Measurements from ENCODE around the gene LIN54.
"Not testable (repeated sequence)": the region's sequence is repeated elsewhere in the genome, so short reads cannot be mapped to it uniquely, and the experiment has no call there.

The LIN54 gene

GRCh38 chr4:83010522-83011318 lies at the start of gene LIN54:
TSS of gene LIN54 (minus strand) at chr4:83010823. CDS start at chr4:82984844, 25,979 bp downstream.
- peak; percentile 83 for DNase-seq

DNA sequence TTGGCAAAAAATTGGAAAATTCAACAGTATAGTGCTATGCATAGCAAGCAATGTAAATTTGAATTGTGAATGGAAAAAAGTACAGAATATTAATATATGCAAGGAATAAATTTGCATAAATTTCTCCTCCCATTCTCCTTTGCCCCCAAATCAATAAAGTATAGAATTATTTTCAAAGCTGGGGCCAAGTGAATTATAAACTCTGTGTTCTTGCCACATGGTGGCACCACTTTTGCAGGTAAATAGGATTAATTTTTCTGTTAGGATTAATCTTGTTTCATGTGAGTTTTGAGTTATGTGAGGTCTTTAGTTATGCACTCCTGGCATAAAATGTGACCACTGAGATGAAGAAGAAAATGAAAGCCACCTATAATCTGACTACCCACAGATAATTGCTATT lies 44.3 kb upstream of the LIN54 start:
- no peak for DNase-seq

DNA sequence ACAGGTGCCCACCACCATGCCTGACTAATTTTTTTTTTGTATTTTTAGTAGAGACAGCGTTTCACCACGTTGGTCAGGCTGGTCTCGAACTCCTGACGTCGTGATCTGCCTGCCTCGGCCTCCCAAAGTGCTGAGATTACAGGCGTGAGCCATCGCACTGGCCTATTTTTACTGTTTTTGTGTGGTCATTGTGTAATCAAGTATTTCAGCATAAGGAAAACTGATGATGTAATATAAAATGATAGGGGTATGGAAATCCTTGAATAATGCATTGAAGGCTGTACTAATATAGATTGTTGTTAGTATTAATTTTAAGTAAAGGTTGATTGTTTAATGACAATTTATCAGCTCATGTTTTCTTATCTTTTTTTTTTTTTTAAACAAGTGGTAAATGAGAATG lies 38.2 kb upstream of the LIN54 start:
- not testable (repeated sequence) for DNase-seq

DNA sequence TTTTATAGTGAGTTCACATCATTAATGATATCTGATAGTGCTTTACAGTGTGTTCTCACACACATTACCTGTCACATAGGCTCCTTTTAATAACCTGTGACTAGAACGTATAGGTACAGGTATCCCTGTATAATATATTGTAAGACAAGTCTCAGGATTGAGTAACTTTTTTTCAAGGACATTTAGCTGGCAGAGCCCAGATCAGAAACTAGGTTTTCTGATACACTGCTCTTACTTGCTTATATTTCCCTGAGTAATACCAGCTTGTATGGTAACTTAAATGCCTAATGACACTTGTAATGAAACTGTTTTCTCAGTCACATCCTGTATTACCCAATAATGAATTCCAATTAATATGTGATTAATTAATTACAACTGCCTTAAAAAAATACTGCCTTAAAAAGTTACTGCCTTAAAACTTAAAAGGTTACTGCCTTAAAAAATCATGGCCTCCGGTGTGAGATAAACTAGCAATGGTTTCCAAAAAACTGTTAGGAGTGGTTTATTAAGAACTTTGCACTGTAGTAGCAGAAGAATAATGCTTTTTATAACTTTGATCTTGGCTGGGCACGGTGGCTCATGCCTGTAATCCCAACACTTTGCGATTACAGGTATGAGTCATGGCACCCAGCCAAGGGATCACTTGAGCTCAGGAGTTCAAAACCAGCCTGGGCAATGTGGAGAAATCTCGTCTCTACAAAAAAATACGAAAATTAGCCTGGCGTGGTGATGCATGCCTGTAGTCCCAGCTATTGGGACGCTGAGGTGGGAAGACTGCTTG lies 36.3 kb upstream of the LIN54 start:
- DNase-seq = no peak

GRCh38 chr4:83043801-83044407 lies 33.3 kb upstream of the LIN54 start:
- DNase-seq = no peak

- DNase-seq = not testable (repeated sequence)
These were observed 32.5 kb upstream of the LIN54 start for GRCh38 chr4:83043157-83043556.

DNA sequence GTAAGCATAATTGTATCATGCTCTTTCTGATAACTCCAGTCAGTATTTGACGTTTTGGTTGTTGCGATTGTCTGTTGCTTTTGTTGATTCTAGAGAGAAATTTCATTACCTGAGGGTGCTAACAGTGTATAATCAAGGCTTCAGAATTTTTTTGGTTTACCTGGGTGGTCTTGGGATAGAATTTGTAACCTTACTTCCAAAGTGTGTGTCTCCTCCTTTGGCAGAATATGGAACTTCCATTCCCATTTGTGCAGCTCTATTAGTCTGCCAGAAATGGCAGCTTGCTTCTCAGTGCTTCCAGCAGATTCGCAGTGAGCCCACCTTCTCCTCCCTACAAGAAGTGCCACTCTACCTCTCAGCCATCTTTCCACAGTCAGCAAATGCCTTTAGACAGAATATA lies 29.6 kb upstream of the LIN54 start:
- DNase-seq = no peak

- DNase-seq = no peak
These were observed 26.5 kb upstream of the LIN54 start for GRCh38 chr4:83036991-83037665.

- peak; percentile 93 for DNase-seq
These were observed 24.2 kb upstream of the LIN54 start, which contains the start of gene COPS4 for GRCh38 chr4:83034630-83035494. TSS of gene COPS4 (plus strand) at chr4:83035183. CDS start at chr4:83035225, 42 bp downstream.

DNA sequence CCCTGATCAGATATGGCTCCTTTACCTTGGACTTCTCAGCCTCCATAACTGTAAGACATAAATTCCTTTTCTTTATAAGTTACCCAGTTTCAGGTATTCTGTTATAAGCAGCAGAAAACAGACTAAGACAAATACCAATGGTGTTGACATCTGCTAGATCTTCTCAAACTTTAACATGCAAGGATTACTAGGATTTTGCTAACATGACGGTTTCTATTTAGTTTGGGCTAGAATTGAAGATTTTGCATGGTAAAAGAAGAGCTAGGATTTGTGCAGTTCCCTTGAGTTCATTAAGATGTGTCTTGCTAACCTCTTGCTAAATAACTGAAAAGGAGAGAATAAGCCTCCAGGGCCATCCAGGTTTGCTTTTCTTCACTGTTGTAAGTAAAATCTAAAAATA lies 19.1 kb upstream of the LIN54 start:
- DNase-seq = no peak

GRCh38 chr4:83028976-83029375 lies 18.4 kb upstream of the LIN54 start:
- no peak for DNase-seq

DNA sequence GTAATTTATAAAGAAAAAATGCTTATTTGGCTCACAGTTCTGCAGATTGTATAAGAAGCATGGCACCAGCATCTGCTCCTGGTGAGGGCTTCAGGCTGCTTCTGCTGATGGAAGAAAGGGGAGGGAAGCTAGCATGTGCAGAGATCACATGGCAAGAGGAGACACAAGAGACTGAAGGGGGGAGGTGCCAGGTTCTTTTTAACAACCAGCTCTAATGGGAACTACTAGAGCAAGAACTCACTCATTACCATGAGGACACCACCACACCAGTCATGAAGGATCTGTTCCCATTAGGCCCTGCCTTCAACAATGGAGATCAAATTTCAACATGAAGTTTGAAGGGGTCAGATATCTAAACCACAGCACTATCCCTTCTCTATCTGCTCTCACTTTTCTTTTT lies 14.9 kb upstream of the LIN54 start:
- DNase-seq = no peak

GRCh38 chr4:83024233-83024632 lies 13.6 kb upstream of the LIN54 start:
- no peak for DNase-seq

DNA sequence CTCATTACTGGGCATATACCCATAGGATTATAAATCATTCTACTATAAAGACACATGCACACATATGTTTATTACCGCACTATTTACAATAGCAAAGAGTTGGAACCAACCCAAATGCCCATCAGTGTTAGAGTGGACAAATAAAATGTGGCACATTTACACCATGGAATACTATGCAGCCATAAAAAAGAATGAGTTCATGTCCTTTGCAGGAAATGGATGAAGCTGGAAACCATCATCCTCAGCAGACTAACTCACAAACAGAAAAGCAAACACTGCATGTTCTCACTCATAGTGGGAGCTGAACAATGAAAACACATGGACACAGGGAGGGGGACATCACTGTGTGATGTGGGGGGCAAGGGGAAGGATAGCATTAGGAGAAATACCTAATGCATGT lies 13.0 kb upstream of the LIN54 start:
- not testable (repeated sequence) for DNase-seq

- DNase-seq = no peak
These were observed 12.3 kb upstream of the LIN54 start for GRCh38 chr4:83022724-83023450.

- DNase-seq = no peak
These were observed 9.3 kb upstream of the LIN54 start for GRCh38 chr4:83019794-83020494.

DNA sequence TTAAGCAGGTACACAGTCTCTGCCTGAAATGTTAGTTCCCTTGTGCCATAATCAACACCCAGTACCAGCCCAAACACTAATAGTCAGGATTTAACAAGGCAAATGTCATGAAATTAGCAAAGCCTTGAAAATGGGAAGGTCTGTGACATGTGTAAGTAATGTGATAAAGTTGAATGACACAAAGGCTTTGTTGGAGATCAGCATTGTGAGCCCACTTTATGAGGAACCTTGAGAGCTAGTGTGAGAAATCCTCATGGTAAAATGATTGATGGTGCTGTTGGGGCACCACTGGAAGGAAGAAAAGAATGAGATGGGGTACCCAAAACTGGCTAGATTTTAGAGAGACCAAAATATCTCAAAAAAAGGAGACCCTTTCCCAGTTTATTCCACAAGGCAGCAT lies 3.3 kb upstream of the LIN54 start:
- no peak for DNase-seq

DNA sequence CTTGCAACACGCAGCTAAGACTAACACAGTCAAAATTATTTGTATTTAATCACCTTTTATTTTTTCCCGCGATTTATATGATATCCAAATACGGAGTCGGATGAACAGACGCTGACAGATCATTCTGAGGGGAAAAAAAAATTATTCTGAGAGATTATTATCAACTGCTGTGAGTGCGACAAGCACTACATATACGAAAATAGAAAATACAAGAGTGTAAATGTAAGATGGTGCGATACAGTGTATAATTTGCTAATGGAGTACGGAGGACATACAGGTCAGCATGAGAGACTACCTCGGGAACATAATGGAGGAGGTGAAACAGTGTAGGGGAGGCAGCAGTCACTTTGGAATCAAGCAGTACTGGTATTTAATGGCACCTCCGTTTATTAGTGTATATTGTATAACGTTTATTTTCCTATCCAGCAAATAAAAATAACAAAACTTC lies 2.8 kb upstream of the LIN54 start:
- no peak for DNase-seq

GRCh38 chr4:83012687-83013419 lies 2.2 kb upstream of the LIN54 start:
- DNase-seq = peak; percentile 97

DNA sequence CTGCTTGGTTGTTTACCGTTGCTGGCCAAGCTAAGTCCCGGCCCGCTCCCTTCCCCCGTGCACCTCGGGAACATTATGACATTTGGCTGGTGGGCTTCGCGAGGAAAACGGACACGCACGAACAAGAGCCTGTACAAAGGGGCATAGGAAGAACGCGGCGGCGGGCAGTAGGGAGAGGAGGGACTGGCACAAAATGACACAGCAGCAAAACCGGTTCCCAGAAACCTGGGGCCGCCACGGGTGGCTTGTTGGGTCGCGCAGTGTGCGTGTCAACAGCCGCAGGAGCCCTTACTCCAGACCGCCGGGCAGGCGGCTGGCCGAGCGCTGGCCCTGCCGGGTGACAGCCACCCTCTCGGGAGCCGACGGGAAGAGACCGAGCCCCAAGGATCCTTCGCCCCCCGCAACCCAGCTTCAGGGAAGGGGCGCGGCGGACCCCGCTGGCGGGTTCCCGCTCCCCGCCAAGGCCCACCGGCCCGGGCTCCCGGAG lies 1.6 kb upstream of the LIN54 start:
- peak; percentile 2 for DNase-seq
